HCT116 (cell line): Measurements from ENCODE around the gene CAMKMT. TPM values are rescaled to one million over a fixed set of nuclear protein-coding genes. Genes with fewer than 3 reads are reported as not detected.

Experiments used
- ATAC-seq: fragments of 200-7000 bp; cut with Tn5 transposase; 2 replicates; pipeline ENCODE4 v1.9.1; 2020; ENCODE audit warnings: mild to moderate bottlenecking, moderate library complexity
- BruUV-seq: library from RNA; stranded (reverse); fragments of 400-500 nt; replicated peaks from 2 replicates; lab custom pipeline; 2021; lab: Mats Ljungman, UMichigan
- CTCF ChIA-PET: fragments of 300-600 bp; sonication (Branson Sonifier 250); formaldehyde crosslinking; loops from one replicate; lab custom pipeline; 2021; ENCODE audit warnings: antibody characterized with exemption; lab: Charles Lee
- POLR2A ChIA-PET: fragments of 300-600, 350-600 bp; sonication (Branson Sonifier 250); formaldehyde crosslinking; loops from one replicate; lab custom pipeline; 2021; ENCODE audit warnings: antibody characterized with exemption; lab: Charles Lee
- RAD21 ChIA-PET, 2 experiments: fragments of 300-600 bp; sonication (Branson Sonifier 250); formaldehyde crosslinking; loops; one replicate each; lab custom pipeline; 2023; ENCODE audit warnings: low total read pairs in 2 of 2; ENCODE audit not compliant: uncharacterized antibody in 2 of 2, unreplicated experiment in 2 of 2, low non-redundant PET in 1 of 2; lab: Charles Lee
- DNase-seq: peaks from one replicate; pipeline ENCODE4 v3.0.0-alpha.2; 2010; ENCODE audit warnings: low read depth, low spot score
- H2AFZ ChIP-seq: fragments of 200-600 bp; shearing (Covaris generic), sonication (generic); 2 replicates; pipeline ENCODE4 v1.6.1; 2017; ENCODE audit warnings: low read depth, mixed run types, mixed read lengths, antibody characterized with exemption, low read length; ENCODE audit not compliant: poor library complexity, severe bottlenecking
- H3K27ac ChIP-seq: 2 replicates; pipeline ENCODE4 v1.5.1; 2012; ENCODE audit warnings: low read depth, low read length
- H3K27me3 ChIP-seq: fragments of 200-600 bp; sonication (generic); 2 replicates; pipeline ENCODE4 v1.6.1; 2016; ENCODE audit warnings: mixed run types, low read length, mixed read lengths; ENCODE audit not compliant: insufficient read depth
- H3K36me3 ChIP-seq, 2 experiments: fragments of 200-500 bp in 1 of 2; fragments of 200-600 bp in 1 of 2; sonication (Bioruptor generic) in 1 of 2; sonication (generic) in 1 of 2; 2 replicates each; pipeline versions ENCODE4 v1.5.1 to v1.6.1; 2014 to 2016; ENCODE audit warnings: low read length in 2 of 2, inconsistent platforms in 1 of 2, mixed read lengths in 1 of 2, mixed run types in 1 of 2; ENCODE audit not compliant: insufficient read depth in 2 of 2, control insufficient read depth in 1 of 2
- H3K4me1 ChIP-seq, 2 experiments: fragments of 200-600 bp in 1 of 2; sonication (generic) in 1 of 2; 2 replicates each; pipeline versions ENCODE4 v1.5.1 to v1.6.1; 2012 to 2017; ENCODE audit warnings: low read length in 2 of 2, inconsistent platforms in 1 of 2, mild to moderate bottlenecking in 1 of 2, mixed read lengths in 1 of 2, mixed run types in 1 of 2, moderate library complexity in 1 of 2; ENCODE audit not compliant: insufficient read depth in 2 of 2, control insufficient read depth in 1 of 2
- H3K4me2 ChIP-seq: fragments of 200-600 bp; sonication (generic); 2 replicates; pipeline ENCODE4 v1.6.1; 2017; ENCODE audit warnings: mixed run types, low read length, mixed read lengths
- H3K4me3 ChIP-seq, 2 experiments: fragments of 200-600 bp in 1 of 2; sonication (generic) in 1 of 2; replicated peaks in 1 of 2; 2 replicates each; pipeline ENCODE4 v1.5.1; 2011 to 2016; ENCODE audit warnings: low read length in 2 of 2, control low read depth in 1 of 2, low read depth in 1 of 2, mild to moderate bottlenecking in 1 of 2, mixed read lengths in 1 of 2, mixed run types in 1 of 2
- H3K79me2 ChIP-seq: fragments of 200-600 bp; sonication (generic); 2 replicates; pipeline ENCODE4 v1.6.1; 2017; ENCODE audit warnings: mild to moderate bottlenecking, mixed run types, low read length, moderate library complexity, mixed read lengths; ENCODE audit not compliant: insufficient read depth
- H3K9ac ChIP-seq: fragments of 200-600 bp; sonication (generic); 2 replicates; pipeline ENCODE4 v1.6.1; 2016; ENCODE audit warnings: low read length, mixed read lengths
- H3K9me2 ChIP-seq: fragments of 200-600 bp; sonication (generic), shearing (Covaris generic); 2 replicates; pipeline ENCODE4 v1.6.1; 2017; ENCODE audit warnings: mixed run types, mild to moderate bottlenecking, moderate library complexity; ENCODE audit not compliant: insufficient read depth
- H3K9me3 ChIP-seq, 2 experiments: fragments of 200-500 bp in 1 of 2; fragments of 200-600 bp in 1 of 2; sonication (Bioruptor generic) in 1 of 2; sonication (generic) in 1 of 2; 2 replicates each; pipeline ENCODE4 v1.6.1; 2014 to 2017; ENCODE audit warnings: low read length in 2 of 2, mixed read lengths in 2 of 2, inconsistent platforms in 1 of 2, low read depth in 1 of 2, mild to moderate bottlenecking in 1 of 2, mixed run types in 1 of 2, moderate library complexity in 1 of 2; ENCODE audit not compliant: control insufficient read depth in 1 of 2, insufficient read depth in 1 of 2
- H4K20me1 ChIP-seq: fragments of 200-600 bp; sonication (generic), shearing (Covaris generic); 2 replicates; pipeline ENCODE4 v1.6.1; 2017; ENCODE audit warnings: mixed run types, mild to moderate bottlenecking, moderate library complexity; ENCODE audit not compliant: insufficient read depth
- ATF3 ChIP-seq: IDR thresholded peaks from 2 replicates; pipeline ENCODE4 v1.6.1; 2012
- CTCF ChIP-seq, 3 experiments: fragments of 200-600 bp in 1 of 3; sonication (generic) in 1 of 3; IDR thresholded peaks in 2 of 3; conservative IDR thresholded peaks in 1 of 3; 2 replicates each; pipeline ENCODE4 v1.5.1; 2012 to 2017; ENCODE audit warnings: low read depth in 2 of 3, low read length in 2 of 3, antibody characterized with exemption in 1 of 3, borderline replicate concordance in 1 of 3, control low read depth in 1 of 3, mild to moderate bottlenecking in 1 of 3, mixed read lengths in 1 of 3, mixed run types in 1 of 3, moderate library complexity in 1 of 3; ENCODE audit not compliant: insufficient read depth in 1 of 3
- EZH2 ChIP-seq: fragments of 200-600 bp; sonication (generic); IDR thresholded peaks from 2 replicates; pipeline ENCODE4 v1.6.1; 2017; ENCODE audit warnings: antibody characterized with exemption, mixed run types
- FOSL1 ChIP-seq: IDR thresholded peaks from 2 replicates; pipeline ENCODE4 v1.6.1; 2012; ENCODE audit warnings: low read depth
- MAX ChIP-seq: IDR thresholded peaks from 2 replicates; pipeline ENCODE4 v1.6.1; 2012
- RAD21 ChIP-seq: IDR thresholded peaks from 2 replicates; pipeline ENCODE4 v1.6.1; 2012; ENCODE audit warnings: low read depth, mild to moderate bottlenecking
- intact Hi-C: fragments of 100-400 bp; cut with micrococcal nuclease; formaldehyde crosslinking; loops from 2 replicates; pipeline ENCODE4 v1.10.0; 2022
- total RNA-seq: library from RNA; stranded (reverse); gene quantifications from one replicate; pipeline ENCODE4 v1.2.1, GENCODE V29; 2021; ENCODE audit not compliant: unreplicated experiment

CAMKMT gene
- total RNA-seq, 1 experiment from 2014 or later = 10.6 TPM

GRCh38 chr2:44559108-44559507, 197.4 kb downstream of the CAMKMT start:
- Histone ChIP-seq H3K4me1 (no peaks in the 10 kb centered on the region), H3K9me3 (no peaks in the 10 kb centered on the region), H4K20me1 (no peaks in the 10 kb centered on the region), H3K27me3 (no peaks in the 10 kb centered on the region), H3K9me2 (no peaks in the 10 kb centered on the region), H3K4me3 (no peak overlapping the region), H3K9ac (no peak overlapping the region), H3K79me2 (no peaks in the 10 kb centered on the region), H2AFZ (no peak overlapping the region), H3K27ac (no peak overlapping the region), H3K36me3 (no peaks in the 10 kb centered on the region), H3K4me2 (no peak overlapping the region)
- ChIA-PET POLR2A (no interaction called here), CTCF (interaction anchor here (1.2 to 2.0 kb wide), 3 partner anchors 9 to 397 kb away, joined by 4 to 5 read pairs (median 5); no protein-coding TSS in a partner anchor), RAD21 (no interaction called here)
- no TSS peak for BruUV-seq
- ATAC-seq = no peak
- intact Hi-C loops = loop anchor here (5.0 kb wide), 1 partner anchor 398 kb away; no protein-coding TSS in a partner anchor
- TF ChIP-seq FOSL1 (no peak), EZH2 (no peak)
- DNase-seq = no peak

GRCh38 chr2:44560352-44560751, 198.6 kb downstream of the CAMKMT start:
- no peak overlapping the region for H2AFZ ChIP-seq
- RAD21 ChIA-PET = interaction anchor here (0.7 kb wide), 2 partner anchors 9 to 682 kb away, joined by 3 read pairs; no protein-coding TSS in a partner anchor
- H3K79me2 ChIP-seq = no peaks in the 10 kb centered on the region
- CTCF ChIA-PET = interaction anchor here (1.0 to 2.0 kb wide), 11 partner anchors 10 to 395 kb away, joined by 3 to 7 read pairs (median 4); no protein-coding TSS in a partner anchor
- H3K27me3 ChIP-seq = no peaks in the 10 kb centered on the region
- no peak overlapping the region for H3K9ac ChIP-seq
- DNase-seq = no peak
- no peak overlapping the region for H3K27ac ChIP-seq
- no peaks in the 10 kb centered on the region for H3K9me3 ChIP-seq
- H3K9me2 ChIP-seq = no peaks in the 10 kb centered on the region
- POLR2A ChIA-PET = no interaction called here
- H3K36me3 ChIP-seq = no peaks in the 10 kb centered on the region
- H3K4me2 ChIP-seq = no peak overlapping the region
- no peaks in the 10 kb centered on the region for H3K4me1 ChIP-seq
- BruUV-seq = no TSS peak
- TF ChIP-seq RAD21 = peak; percentile 52
- TF ChIP-seq MAX = no peak
- TF ChIP-seq ATF3 = no peak
- peak; percentile 39 to 51 (median 43); a peak in 5 of 6 replicates for TF ChIP-seq CTCF (IDR thresholded peaks at IDR 0.05 in 2 of 3, conservative IDR thresholded peaks at IDR 0.05 in 1 of 3; ENCODE audit: borderline replicate concordance in 1 of 3, insufficient read depth in 1 of 3, low read depth in 2 of 3, low read length in 2 of 3)
- TF ChIP-seq, all 23 proteins: peak for 2
- no peak overlapping the region for H3K4me3 ChIP-seq
- H4K20me1 ChIP-seq = no peaks in the 10 kb centered on the region
- ATAC-seq = peak; percentile 59; the same call in 1 of the 2 replicates
- intact Hi-C loops = loop anchor here (1.0 kb wide), 1 partner anchor 155 kb away; no protein-coding TSS in a partner anchor
